K562 (cell line): ENCODE data around the gene HBG1. TPM values are rescaled to one million over a fixed set of nuclear protein-coding genes. Genes with fewer than 3 reads are reported as not detected.
A peak's percentile ranks its signal among the peaks of the same experiment; 100 is the strongest.

ENCODE experiments used
- BHLHE40 ChIP-seq: IDR thresholded peaks from 2 replicates; pipeline ENCODE4 v1.6.1; 2011; ENCODE audit warnings: low read length, improper control_type of control experiment
- CAMTA2 ChIP-seq: fragments of 250-450 bp; sonication (Bioruptor Pico); conservative IDR thresholded peaks from 2 replicates; pipeline ENCODE4 v1.5.1; 2022
- CBX8 ChIP-seq: fragments of 200-600 bp; sonication (generic); IDR thresholded peaks from 2 replicates; pipeline ENCODE4 v1.6.1; 2012; ENCODE audit warnings: borderline replicate concordance, mixed run types, low read depth, mild to moderate bottlenecking, moderate library complexity, mixed read lengths, low read length, control low read depth, inconsistent platforms; ENCODE audit not compliant: poor library complexity, severe bottlenecking; ENCODE audit errors: extremely low read depth
- COPS2 ChIP-seq: fragments of 450-650 bp; conservative IDR thresholded peaks from 2 replicates; pipeline ENCODE4 v1.6.1; 2016; ENCODE audit warnings: mild to moderate bottlenecking, moderate library complexity
- DACH1 ChIP-seq: fragments of 450-650 bp; IDR thresholded peaks from 2 replicates; pipeline ENCODE4 v1.6.1; 2018; ENCODE audit not compliant: partially characterized antibody
- ESRRA ChIP-seq: fragments of 450-650 bp; IDR thresholded peaks from 2 replicates; pipeline ENCODE4 v1.6.1; 2014; ENCODE audit warnings: low read depth, mild to moderate bottlenecking, moderate library complexity, borderline replicate concordance
- FOS ChIP-seq: IDR thresholded peaks from 3 replicates; pipeline ENCODE4 v1.6.1; 2011; ENCODE audit not compliant: insufficient read length; ENCODE audit errors: extremely low read depth
- HMGN3 ChIP-seq: IDR thresholded peaks from 2 replicates; pipeline ENCODE4 v1.6.1; 2011; ENCODE audit warnings: borderline replicate concordance, low read depth, mild to moderate bottlenecking, mixed read lengths, low read length; ENCODE audit not compliant: insufficient read length; ENCODE audit errors: extremely low read depth
- KLF10 ChIP-seq: fragments of 250-450 bp; sonication (Bioruptor Pico); IDR thresholded peaks from 2 replicates; pipeline ENCODE4 v1.6.1; 2021; ENCODE audit warnings: matching md5 sums
- MTA1 ChIP-seq: fragments of 450-650 bp; IDR thresholded peaks from 2 replicates; pipeline ENCODE4 v1.6.1; 2017; ENCODE audit warnings: borderline replicate concordance
- NBN ChIP-seq: fragments of 450-650 bp; IDR thresholded peaks from 2 replicates; pipeline ENCODE4 v1.6.1; 2016; ENCODE audit warnings: low read depth, mild to moderate bottlenecking
- NCOA6 ChIP-seq: fragments of 450-650 bp; IDR thresholded peaks from 2 replicates; pipeline ENCODE4 v1.6.1; 2017; ENCODE audit warnings: mild to moderate bottlenecking
- NFATC3 ChIP-seq: fragments of 450-650 bp; IDR thresholded peaks from 2 replicates; pipeline ENCODE4 v1.6.1; 2017; ENCODE audit warnings: mild to moderate bottlenecking
- NRF1 ChIP-seq, 2 experiments: fragments of 450-650 bp; IDR thresholded peaks in 1 of 2; conservative IDR thresholded peaks in 1 of 2; 2 replicates each; pipeline ENCODE4 v1.6.1; 2014; ENCODE audit warnings: mild to moderate bottlenecking in 2 of 2
- RBM15 ChIP-seq: fragments of 200-400 bp; formaldehyde crosslinking; IDR thresholded peaks from 2 replicates; pipeline ENCODE4 v1.6.1; 2018; ENCODE audit warnings: mild to moderate bottlenecking, low read length, moderate library complexity; ENCODE audit not compliant: insufficient read depth
- RCOR1 ChIP-seq, 2 experiments: IDR thresholded peaks; 2 replicates each; pipeline ENCODE4 v1.6.1; 2012; ENCODE audit warnings: low read depth in 2 of 2, low read length in 2 of 2, borderline replicate concordance in 1 of 2, improper control_type of control experiment in 1 of 2
- RUNX1 ChIP-seq: sonication (generic); IDR thresholded peaks from 2 replicates; pipeline ENCODE4 v1.6.1; 2016; ENCODE audit warnings: antibody characterized with exemption, low read depth
- SAFB ChIP-seq: fragments of 200-400 bp; formaldehyde crosslinking; IDR thresholded peaks from 2 replicates; pipeline ENCODE4 v1.6.1; 2017; ENCODE audit warnings: low read depth, low read length, borderline replicate concordance
- TBL1XR1 ChIP-seq, 2 experiments: IDR thresholded peaks; 2 replicates each; pipeline ENCODE4 v1.6.1; 2012; ENCODE audit warnings: improper control_type of control experiment in 2 of 2, low read length in 2 of 2, mild to moderate bottlenecking in 1 of 2
- ZNF274 ChIP-seq: IDR thresholded peaks from 2 replicates; pipeline ENCODE4 v1.6.1; 2011; ENCODE audit warnings: low read depth, mild to moderate bottlenecking, low read length, moderate library complexity, borderline replicate concordance
- ZNF668 ChIP-seq: fragments of 250-450 bp; sonication (Bioruptor Pico); IDR thresholded peaks from 2 replicates; pipeline ENCODE4 v1.8.0; 2022; ENCODE audit warnings: mild to moderate bottlenecking, inconsistent platforms
- ZNF707 ChIP-seq: fragments of 250-450 bp; sonication (Bioruptor Pico); conservative IDR thresholded peaks from 2 replicates; pipeline ENCODE4 v1.8.0; 2022; ENCODE audit warnings: inconsistent platforms, mild to moderate bottlenecking, moderate library complexity
- polyA plus RNA-seq, 8 experiments: library from polyadenylated mRNA; depleted of rRNA in 4 of 8; stranded (reverse) in 5 of 8; unstranded in 3 of 8; fragments of >200 nt; fragmentation: Nextera tagmentation in 2 of 8; fragmentation: Illumina TruSeq in 1 of 8; extraction: Ambion mirVana in 2 of 8; extraction: Trizol in 1 of 8; gene quantifications; 2 replicates each; pipeline versions ENCODE4 v1.2.1 to v1.2.3, GENCODE V29; 2011 to 2014; ENCODE audit warnings: inconsistent platforms in 1 of 8, missing spikeins in 1 of 8
- total RNA-seq, 7 experiments: library from RNA; depleted of rRNA in 6 of 7; stranded (reverse); fragments of >200 nt in 6 of 7; fragmentation: Illumina TruSeq in 2 of 7; extraction: Trizol in 2 of 7; gene quantifications; 2 replicates each; pipeline versions ENCODE4 v1.2.1 to v1.2.3, GENCODE V29; 2011 to 2021; ENCODE audit warnings: low replicate concordance in 1 of 7
- TF ChIP-seq, protein P1 (sequence below), 3 experiments: IDR thresholded peaks in 2 of 3; conservative IDR thresholded peaks in 1 of 3; 2 replicates each; pipeline ENCODE4 v1.5.1; 2011 to 2012; ENCODE audit warnings: low read length in 3 of 3, mild to moderate bottlenecking in 3 of 3, control low read depth in 2 of 3, improper control_type of control experiment in 1 of 3, inconsistent platforms in 1 of 3, low read depth in 1 of 3, mixed read lengths in 1 of 3, moderate library complexity in 1 of 3; ENCODE audit not compliant: insufficient read depth in 2 of 3
- TF ChIP-seq, protein P2 (sequence below): fragments of 450-650 bp; IDR thresholded peaks from 2 replicates; pipeline ENCODE4 v1.6.1; 2016; ENCODE audit warnings: mild to moderate bottlenecking
- TF ChIP-seq, protein P3 (sequence below): sonication (generic); IDR thresholded peaks from 2 replicates; pipeline ENCODE4 v1.6.1; 2016

HBG1 gene
- total and polyA plus RNA-seq, 9 of the 15 experiments (the other 6 are each of a cell fraction or from before 2014, with no cell fraction given): 1,066 to 16,338 (median 4,898) TPM

DNA sequence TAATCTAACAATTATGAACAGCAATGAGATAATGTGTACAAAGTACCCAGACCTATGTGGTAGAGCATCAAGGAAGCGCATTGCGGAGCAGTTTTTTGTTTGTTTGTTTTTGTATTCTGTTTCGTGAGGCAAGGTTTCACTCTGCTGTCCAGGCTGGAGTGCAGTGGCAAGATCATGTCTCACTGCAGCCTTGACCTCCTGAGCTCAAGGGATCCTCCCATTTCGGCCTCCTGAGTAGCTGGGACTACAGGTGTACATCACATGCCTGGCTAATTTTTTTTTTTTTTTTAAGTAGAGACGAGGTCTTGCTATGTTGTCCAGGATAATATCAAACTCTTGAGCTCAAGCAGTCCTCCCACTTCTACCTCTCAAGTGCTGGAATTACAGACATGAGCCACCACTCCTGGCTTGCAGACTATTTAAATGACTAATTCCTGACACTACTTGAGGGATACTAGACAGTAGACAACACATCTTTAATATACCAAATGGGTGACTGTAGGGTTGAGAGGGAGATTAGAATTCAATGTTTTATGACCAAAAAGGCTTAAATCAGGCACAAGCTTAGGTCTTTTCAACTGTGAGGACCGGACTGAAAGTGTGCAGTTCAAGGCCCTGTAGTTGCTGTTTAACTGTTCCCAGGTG is 39.4 kb upstream of the HBG1 start (continued):
- TF ChIP-seq, protein P1, sequence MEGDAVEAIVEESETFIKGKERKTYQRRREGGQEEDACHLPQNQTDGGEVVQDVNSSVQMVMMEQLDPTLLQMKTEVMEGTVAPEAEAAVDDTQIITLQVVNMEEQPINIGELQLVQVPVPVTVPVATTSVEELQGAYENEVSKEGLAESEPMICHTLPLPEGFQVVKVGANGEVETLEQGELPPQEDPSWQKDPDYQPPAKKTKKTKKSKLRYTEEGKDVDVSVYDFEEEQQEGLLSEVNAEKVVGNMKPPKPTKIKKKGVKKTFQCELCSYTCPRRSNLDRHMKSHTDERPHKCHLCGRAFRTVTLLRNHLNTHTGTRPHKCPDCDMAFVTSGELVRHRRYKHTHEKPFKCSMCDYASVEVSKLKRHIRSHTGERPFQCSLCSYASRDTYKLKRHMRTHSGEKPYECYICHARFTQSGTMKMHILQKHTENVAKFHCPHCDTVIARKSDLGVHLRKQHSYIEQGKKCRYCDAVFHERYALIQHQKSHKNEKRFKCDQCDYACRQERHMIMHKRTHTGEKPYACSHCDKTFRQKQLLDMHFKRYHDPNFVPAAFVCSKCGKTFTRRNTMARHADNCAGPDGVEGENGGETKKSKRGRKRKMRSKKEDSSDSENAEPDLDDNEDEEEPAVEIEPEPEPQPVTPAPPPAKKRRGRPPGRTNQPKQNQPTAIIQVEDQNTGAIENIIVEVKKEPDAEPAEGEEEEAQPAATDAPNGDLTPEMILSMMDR (IDR thresholded peaks at IDR 0.05 in 2 of 3, conservative IDR thresholded peaks at IDR 0.05 in 1 of 3; ENCODE audit: insufficient read depth in 2 of 3, low read depth in 1 of 3, low read length in 3 of 3): peak in 1 of 3 experiments; percentile 10; a peak in 1 of 6 replicates
- no peak for TF ChIP-seq ZNF668 (CRISPR knock-in tag)
- TF ChIP-seq CAMTA2 (CRISPR knock-in tag): no peak
- TF ChIP-seq NCOA6: no peak
- no peak for TF ChIP-seq HMGN3
- no peak for TF ChIP-seq NRF1 (conservative IDR thresholded peaks at IDR 0.05 in 1 of 2, IDR thresholded peaks at IDR 0.05 in 1 of 2)
- TF ChIP-seq ESRRA: no peak
- TF ChIP-seq, protein P2, sequence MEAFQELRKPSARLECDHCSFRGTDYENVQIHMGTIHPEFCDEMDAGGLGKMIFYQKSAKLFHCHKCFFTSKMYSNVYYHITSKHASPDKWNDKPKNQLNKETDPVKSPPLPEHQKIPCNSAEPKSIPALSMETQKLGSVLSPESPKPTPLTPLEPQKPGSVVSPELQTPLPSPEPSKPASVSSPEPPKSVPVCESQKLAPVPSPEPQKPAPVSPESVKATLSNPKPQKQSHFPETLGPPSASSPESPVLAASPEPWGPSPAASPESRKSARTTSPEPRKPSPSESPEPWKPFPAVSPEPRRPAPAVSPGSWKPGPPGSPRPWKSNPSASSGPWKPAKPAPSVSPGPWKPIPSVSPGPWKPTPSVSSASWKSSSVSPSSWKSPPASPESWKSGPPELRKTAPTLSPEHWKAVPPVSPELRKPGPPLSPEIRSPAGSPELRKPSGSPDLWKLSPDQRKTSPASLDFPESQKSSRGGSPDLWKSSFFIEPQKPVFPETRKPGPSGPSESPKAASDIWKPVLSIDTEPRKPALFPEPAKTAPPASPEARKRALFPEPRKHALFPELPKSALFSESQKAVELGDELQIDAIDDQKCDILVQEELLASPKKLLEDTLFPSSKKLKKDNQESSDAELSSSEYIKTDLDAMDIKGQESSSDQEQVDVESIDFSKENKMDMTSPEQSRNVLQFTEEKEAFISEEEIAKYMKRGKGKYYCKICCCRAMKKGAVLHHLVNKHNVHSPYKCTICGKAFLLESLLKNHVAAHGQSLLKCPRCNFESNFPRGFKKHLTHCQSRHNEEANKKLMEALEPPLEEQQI: 0 out of 2 replicates have a peak, but pooled peaks have one; percentile 41
- no peak for TF ChIP-seq MTA1
- no peak for TF ChIP-seq SAFB
- 0 out of 2 replicates have a peak, but pooled peaks have one; percentile 9 for TF ChIP-seq NFATC3
- no peak for TF ChIP-seq RBM15
- TF ChIP-seq NBN: no peak
- no peak for TF ChIP-seq FOS
- no peak for TF ChIP-seq BHLHE40
- TF ChIP-seq CBX8: no peak
- no peak for TF ChIP-seq ZNF707 (CRISPR knock-in tag)
- TF ChIP-seq ZNF274: no peak
- 0 out of 4 replicates have a peak, but pooled peaks of 1 of the 2 experiments have one; percentile 4 for TF ChIP-seq RCOR1 (IDR thresholded peaks at IDR 0.05; ENCODE audit: borderline replicate concordance in 1 of 2, low read depth in 2 of 2, low read length in 2 of 2)
- TF ChIP-seq COPS2: no peak
- TF ChIP-seq DACH1: no peak
- TF ChIP-seq TBL1XR1 (IDR thresholded peaks at IDR 0.05; ENCODE audit: low read length in 2 of 2): no peak
- TF ChIP-seq RUNX1: no peak
- TF ChIP-seq KLF10 (CRISPR knock-in tag): no peak
- TF ChIP-seq, protein P3, sequence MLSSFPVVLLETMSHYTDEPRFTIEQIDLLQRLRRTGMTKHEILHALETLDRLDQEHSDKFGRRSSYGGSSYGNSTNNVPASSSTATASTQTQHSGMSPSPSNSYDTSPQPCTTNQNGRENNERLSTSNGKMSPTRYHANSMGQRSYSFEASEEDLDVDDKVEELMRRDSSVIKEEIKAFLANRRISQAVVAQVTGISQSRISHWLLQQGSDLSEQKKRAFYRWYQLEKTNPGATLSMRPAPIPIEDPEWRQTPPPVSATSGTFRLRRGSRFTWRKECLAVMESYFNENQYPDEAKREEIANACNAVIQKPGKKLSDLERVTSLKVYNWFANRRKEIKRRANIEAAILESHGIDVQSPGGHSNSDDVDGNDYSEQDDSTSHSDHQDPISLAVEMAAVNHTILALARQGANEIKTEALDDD: no peak
